Fibroblast of villous mesenchyme (primary cell): Measurements from ENCODE around the gene SLC25A4. TPM values are rescaled to one million over a fixed set of nuclear protein-coding genes. Genes with fewer than 3 reads are reported as not detected.

Source experiments
- DNase-seq: peaks from one replicate; pipeline ENCODE4 v3.0.0-alpha.2; 2010; ENCODE audit warnings: low read depth
- H3K4me3 ChIP-seq: 2 replicates; pipeline ENCODE4 v1.5.1; 2011; ENCODE audit warnings: low read depth, mild to moderate bottlenecking, low read length
- total RNA-seq: library from RNA; depleted of rRNA; stranded (reverse); fragments of >200 nt; gene quantifications from 2 replicates; pipeline ENCODE4 v1.2.3, GENCODE V29; 2012
- TF ChIP-seq, protein P1 (sequence below): IDR thresholded peaks from 2 replicates; pipeline ENCODE4 v1.5.1; 2012; ENCODE audit warnings: low read depth, mild to moderate bottlenecking, low read length; ENCODE audit not compliant: insufficient read depth

The SLC25A4 gene
- total RNA-seq, 1 donor, result 14.7 TPM

DNA sequence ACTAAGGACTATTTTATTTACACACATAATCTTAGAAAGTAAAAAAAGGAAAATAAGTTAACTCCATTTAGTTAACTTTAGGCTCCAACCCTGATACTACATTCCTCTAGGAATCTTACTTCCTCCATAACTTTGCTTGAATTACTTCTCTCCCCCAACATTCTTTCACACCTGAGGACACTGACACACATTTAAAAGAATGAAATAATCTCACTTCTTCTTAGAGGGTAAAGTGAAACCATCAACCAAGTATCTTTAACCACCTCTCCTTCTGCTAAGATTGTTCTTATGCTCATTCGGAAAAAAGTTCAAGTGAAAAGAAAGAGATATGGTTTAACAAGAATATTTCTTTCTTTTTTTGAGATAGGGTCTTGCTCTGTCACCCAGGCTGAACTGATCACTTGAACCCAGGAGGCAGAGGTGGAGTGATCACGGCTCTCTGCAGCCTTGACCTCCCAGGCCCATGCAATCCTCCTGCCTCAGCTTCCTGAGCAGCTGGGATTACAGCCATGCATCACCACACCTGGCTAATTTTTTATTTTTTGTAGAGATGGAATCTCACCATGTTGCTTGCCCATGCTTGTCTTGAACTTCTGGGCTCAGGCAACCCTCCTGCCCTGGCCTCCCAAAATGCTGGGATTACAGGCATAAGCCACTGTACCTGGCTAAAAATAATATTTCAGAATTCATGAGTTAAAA is 28.5 kb downstream of the SLC25A4 start:
- TF ChIP-seq, protein P1, sequence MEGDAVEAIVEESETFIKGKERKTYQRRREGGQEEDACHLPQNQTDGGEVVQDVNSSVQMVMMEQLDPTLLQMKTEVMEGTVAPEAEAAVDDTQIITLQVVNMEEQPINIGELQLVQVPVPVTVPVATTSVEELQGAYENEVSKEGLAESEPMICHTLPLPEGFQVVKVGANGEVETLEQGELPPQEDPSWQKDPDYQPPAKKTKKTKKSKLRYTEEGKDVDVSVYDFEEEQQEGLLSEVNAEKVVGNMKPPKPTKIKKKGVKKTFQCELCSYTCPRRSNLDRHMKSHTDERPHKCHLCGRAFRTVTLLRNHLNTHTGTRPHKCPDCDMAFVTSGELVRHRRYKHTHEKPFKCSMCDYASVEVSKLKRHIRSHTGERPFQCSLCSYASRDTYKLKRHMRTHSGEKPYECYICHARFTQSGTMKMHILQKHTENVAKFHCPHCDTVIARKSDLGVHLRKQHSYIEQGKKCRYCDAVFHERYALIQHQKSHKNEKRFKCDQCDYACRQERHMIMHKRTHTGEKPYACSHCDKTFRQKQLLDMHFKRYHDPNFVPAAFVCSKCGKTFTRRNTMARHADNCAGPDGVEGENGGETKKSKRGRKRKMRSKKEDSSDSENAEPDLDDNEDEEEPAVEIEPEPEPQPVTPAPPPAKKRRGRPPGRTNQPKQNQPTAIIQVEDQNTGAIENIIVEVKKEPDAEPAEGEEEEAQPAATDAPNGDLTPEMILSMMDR, result no peak
- DNase-seq, result no peak

DNA sequence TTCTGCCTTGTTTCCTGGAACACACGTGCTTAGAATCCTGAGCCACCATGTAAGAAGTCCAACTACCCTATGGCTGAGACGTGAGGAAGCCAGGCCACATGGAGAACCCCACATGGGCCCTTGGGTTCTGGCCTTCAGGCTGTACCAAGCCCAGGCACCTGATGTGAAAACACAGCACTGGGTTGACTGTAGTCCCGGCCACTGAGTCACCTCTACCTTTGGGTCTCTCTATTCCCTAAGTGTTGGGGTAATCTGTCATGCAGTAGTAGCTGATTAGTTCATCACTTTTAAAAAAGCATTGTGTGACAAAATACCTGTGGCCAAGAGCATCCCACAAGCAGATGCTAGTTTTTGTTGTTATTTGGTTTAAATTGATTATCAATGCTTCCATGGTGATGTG is 36.4 kb downstream of the SLC25A4 start:
- H3K4me3 ChIP-seq, result no peak overlapping the region
- DNase-seq, result no peak
- TF ChIP-seq, protein P1, result no peak

More for the DNA sequence above, 28.5 kb downstream of the SLC25A4 start:
- H3K4me3 ChIP-seq, result no peak overlapping the region

DNA sequence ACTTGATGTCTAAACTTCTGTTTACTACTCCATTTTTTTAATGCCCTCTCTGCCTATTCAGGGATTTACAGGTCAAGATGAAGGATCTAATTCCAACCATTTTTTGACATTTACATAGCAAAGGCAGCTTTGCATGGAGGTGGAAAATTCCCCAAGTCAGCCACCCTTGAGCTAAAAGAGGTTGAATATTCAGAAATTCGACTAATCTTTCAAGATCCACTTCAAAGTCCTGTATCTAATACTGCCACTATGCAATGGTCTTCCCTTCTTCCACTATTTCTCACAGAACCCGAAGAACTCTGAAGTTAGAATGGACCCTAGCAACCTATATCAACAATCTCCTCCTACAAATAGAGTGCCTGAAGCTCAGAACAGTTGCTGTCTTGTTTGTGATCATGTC is 39.2 kb downstream of the SLC25A4 start:
- no peak for DNase-seq
- no peak overlapping the region for H3K4me3 ChIP-seq
- TF ChIP-seq, protein P1, result no peak

DNA sequence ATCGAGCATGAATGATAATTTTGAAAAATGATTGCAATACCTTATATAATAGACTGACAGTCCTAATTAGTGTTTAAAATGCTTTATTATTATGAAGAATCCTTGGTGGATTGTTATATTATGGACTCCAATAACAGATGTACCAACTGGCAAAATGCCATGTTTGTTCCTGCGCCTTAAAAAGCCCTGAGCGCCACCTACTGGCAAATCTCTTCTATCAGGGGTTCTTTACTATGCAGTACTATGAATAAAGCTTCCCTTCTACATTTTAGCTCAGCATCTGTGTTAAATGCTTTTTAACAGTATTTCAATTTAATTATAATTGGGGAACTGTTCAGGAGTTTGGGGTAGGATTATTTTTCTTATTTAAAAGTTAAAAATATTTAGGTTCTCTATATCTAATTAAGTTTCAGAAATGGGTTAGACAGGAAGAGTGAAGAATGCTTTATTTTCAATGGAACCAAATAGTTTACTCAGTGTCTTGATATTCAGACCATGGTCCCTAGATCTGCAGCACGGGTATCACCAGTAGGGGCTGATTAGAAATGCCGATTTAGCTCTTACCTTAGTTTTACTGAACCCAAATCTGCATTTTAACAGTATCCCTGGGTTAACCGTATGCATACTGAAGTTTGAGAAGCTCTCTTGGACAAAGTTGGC is 40.7 kb downstream of the SLC25A4 start:
- DNase-seq, result peak; percentile 93
- TF ChIP-seq, protein P1, result peak; percentile 84
- no peak overlapping the region for H3K4me3 ChIP-seq

DNA sequence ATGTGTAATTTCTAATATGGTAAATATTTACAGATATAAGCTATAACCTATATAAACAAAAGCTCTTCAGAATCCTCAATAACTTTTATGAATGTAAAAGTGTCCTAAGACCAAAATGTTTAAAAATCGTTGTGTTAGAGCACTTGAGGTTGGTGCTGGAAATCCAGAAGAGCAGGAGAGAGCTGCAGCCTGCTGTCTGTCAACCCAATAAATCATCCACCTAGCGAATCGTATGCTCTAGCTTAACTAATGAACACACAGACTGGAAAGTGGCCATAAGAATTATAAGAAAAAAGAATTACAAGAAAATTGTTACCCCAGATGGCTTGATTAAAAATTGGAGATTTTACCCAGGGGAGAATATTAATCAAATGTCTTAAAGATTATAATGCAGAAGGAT is 43.7 kb downstream of the SLC25A4 start:
- H3K4me3 ChIP-seq, result no peak overlapping the region
- no peak for DNase-seq
- TF ChIP-seq, protein P1, result no peak

DNA sequence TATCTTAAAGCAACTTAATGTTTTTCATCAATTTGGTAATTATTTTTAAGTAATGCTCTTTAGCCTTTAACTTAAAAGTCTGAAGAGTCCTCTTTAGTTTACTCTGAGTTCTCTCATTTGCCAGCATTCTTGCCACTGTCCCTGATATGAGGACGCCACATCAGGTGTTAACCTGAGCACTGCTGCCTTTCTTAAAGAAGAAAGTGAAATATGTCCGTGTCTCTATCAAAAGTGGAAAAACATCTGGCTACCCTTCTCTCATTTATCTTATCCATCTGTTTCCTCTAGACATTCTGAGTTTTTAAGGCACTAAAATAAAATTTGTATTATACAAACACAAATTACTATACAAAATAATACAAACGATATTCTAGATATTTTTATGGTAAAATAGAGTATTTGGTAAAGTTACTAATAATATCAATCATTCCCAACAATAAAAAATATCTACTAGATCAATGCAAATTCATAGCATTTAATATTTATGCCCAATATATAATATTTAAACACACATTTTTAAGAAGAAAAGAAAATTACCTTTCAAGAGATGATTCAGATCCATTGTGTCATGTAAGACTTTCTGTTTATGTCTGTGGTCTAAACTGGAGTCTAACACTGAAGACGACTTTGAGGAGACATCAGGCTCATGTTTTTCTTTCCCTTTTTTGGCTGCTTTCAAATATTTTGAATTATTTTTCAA is 46.7 kb downstream of the SLC25A4 start:
- H3K4me3 ChIP-seq, result no peak overlapping the region
- TF ChIP-seq, protein P1, result no peak
- no peak for DNase-seq
